ENCODE measurements around the gene IRF2BP2.
A peak's percentile ranks its signal among the peaks of the same experiment; 100 is the strongest.

DNA sequence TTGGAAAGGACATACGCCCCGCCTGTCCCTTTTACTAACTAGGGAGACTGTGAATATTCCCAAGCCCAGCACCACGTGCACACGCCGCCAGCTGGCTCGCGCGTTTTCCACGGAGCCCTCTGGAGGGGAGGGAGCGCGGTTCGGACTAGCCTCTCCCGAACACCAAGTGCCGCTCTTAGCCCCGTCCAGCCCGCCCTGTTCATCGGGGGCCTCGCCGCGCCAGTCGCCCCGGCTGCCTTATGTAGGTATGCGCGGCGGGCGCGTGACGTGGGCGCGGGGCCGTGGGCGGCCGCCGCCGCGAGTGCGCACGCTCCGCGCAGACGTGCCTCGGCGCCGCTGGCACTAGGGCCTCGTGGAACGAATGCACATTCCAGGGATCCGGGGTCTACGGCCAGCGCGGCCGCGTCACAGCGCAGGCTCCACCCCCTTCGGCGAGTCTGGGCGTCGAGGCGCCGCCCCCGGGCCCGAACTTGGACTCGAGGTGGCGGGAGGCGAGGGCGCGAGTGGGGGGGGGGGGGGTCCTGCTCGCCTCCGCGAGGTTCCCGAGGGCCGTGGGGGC, 767 bp upstream of the IRF2BP2 start:
- TF ChIP-seq, protein P1, sequence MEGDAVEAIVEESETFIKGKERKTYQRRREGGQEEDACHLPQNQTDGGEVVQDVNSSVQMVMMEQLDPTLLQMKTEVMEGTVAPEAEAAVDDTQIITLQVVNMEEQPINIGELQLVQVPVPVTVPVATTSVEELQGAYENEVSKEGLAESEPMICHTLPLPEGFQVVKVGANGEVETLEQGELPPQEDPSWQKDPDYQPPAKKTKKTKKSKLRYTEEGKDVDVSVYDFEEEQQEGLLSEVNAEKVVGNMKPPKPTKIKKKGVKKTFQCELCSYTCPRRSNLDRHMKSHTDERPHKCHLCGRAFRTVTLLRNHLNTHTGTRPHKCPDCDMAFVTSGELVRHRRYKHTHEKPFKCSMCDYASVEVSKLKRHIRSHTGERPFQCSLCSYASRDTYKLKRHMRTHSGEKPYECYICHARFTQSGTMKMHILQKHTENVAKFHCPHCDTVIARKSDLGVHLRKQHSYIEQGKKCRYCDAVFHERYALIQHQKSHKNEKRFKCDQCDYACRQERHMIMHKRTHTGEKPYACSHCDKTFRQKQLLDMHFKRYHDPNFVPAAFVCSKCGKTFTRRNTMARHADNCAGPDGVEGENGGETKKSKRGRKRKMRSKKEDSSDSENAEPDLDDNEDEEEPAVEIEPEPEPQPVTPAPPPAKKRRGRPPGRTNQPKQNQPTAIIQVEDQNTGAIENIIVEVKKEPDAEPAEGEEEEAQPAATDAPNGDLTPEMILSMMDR (IDR thresholded peaks at IDR 0.05) = peak in 1 of 5 experiments; percentile 2
- TF ChIP-seq POLR2AphosphoS5 (IDR thresholded peaks at IDR 0.05) = peak; percentile 97 to 99 (median 98)

All from transverse colon (tissue), 4 donors.